ENCODE results near the gene LRRC36.

DNA sequence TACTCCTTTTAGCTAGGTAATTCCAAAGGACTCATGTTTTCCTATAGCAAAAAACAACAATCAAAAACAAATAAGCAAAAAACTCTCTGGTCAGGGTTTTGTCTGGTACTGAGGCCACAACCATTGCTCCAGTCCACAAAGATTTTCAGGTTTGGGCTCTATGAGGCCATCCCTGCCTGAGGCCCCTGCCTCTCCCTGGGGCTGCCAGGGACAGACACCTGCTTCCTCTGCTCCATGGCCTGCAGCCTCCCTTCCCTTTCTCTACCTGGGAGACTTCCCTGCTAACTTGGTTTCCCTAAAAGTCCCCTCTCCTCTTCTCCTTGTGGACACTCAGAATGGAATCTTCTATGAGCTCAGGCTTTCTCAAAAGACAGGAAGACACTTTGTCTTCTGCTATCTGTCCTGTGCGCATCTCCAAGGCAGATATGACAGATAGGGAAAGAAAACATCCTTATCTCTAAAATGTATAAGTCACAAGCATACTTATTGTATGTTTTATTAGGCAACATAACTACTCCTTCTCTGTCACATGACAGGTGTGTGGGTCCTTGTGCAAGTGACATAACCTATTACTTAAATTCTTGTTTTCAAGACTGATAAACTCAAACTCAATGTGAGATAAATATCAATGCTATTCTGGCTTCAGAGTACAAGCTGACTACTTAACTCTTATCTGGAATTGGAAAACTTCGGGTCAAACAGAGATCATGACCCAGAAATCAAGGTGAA, 90.9 kb downstream of the LRRC36 start:
- TF ChIP-seq, protein P1, sequence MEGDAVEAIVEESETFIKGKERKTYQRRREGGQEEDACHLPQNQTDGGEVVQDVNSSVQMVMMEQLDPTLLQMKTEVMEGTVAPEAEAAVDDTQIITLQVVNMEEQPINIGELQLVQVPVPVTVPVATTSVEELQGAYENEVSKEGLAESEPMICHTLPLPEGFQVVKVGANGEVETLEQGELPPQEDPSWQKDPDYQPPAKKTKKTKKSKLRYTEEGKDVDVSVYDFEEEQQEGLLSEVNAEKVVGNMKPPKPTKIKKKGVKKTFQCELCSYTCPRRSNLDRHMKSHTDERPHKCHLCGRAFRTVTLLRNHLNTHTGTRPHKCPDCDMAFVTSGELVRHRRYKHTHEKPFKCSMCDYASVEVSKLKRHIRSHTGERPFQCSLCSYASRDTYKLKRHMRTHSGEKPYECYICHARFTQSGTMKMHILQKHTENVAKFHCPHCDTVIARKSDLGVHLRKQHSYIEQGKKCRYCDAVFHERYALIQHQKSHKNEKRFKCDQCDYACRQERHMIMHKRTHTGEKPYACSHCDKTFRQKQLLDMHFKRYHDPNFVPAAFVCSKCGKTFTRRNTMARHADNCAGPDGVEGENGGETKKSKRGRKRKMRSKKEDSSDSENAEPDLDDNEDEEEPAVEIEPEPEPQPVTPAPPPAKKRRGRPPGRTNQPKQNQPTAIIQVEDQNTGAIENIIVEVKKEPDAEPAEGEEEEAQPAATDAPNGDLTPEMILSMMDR (IDR thresholded peaks at IDR 0.05; ENCODE audit: insufficient read depth, low read length, poor library complexity, severe bottlenecking): no peak
- TF ChIP-seq EZH2phosphoT487 (conservative IDR thresholded peaks at IDR 0.05; ENCODE audit: low read length): no peak

Measured in SU-DHL-6 (cell line).